TTC549 (cell line): ENCODE measurements around the gene GFER.

ENCODE experiments used
- FAIRE-seq: peaks from 2 replicates; lab custom pipeline; 2012; peaks lifted over from hg19 to GRCh38; lab: Jason Lieb, UNC

GFER gene

GRCh38 chr16:1974157-1975070 is 9.6 kb upstream of the GFER start:
- FAIRE-seq = no peak

- FAIRE-seq = no peak
Measured at GRCh38 chr16:1975432-1976215, 8.4 kb upstream of the GFER start.

GRCh38 chr16:1976216-1976520 is 7.8 kb upstream of the GFER start:
- FAIRE-seq = no peak

DNA sequence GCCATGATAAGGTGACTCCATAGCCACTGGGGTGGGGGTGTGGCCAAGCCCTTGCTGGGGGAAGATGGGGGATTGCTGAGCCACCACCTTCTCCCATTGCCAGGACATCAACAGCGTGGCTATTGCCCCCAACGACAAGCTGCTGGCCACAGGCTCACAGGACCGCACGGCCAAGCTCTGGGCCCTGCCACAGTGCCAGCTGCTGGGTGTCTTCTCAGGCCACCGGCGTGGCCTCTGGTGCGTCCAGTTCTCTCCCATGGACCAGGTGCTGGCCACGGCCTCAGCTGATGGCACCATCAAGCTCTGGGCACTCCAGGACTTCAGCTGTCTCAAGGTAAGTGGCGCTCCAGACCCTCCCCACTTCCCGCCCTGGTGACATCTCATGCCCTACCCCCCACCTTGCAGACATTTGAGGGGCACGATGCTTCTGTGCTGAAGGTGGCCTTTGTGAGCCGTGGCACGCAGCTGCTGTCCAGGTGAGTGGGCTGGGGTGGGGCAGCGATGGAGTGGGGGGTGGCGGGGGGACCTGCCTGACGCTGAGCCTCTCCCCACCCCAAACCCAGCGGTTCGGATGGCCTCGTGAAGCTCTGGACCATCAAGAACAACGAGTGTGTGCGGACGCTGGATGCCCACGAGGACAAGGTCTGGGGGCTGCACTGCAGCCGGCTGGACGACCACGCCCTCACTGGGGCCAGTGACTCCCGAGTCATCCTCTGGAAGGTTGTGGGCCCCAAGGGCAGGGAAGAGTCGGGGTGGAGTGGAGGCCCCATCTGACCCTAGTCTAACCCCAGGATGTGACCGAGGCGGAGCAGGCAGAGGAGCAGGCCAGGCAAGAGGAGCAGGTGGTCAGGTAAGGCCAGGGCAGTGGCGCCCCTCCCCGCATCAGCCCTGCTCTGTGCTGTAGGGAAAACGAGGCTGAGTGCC is 6.8 kb upstream of the GFER start:
- no peak for FAIRE-seq

DNA sequence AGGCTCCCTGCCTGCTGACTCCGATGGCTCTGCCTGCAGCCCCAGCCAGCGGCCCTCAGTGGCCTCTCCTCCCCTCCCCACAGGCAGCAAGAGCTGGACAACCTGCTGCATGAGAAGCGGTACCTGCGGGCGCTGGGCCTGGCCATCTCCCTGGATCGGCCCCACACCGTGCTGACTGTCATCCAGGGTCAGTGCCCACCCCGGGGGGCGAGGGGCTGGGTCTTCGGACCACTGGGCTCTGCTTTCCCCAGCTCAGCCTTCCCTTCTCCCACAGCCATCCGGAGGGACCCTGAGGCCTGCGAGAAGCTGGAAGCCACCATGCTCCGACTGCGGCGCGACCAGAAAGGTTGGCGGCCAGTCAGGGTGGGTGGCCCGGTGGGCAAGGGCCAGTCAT is 6.1 kb upstream of the GFER start:
- FAIRE-seq = no peak

- FAIRE-seq = no peak
Measured at GRCh38 chr16:1978476-1979120, 5.4 kb upstream of the GFER start.

DNA sequence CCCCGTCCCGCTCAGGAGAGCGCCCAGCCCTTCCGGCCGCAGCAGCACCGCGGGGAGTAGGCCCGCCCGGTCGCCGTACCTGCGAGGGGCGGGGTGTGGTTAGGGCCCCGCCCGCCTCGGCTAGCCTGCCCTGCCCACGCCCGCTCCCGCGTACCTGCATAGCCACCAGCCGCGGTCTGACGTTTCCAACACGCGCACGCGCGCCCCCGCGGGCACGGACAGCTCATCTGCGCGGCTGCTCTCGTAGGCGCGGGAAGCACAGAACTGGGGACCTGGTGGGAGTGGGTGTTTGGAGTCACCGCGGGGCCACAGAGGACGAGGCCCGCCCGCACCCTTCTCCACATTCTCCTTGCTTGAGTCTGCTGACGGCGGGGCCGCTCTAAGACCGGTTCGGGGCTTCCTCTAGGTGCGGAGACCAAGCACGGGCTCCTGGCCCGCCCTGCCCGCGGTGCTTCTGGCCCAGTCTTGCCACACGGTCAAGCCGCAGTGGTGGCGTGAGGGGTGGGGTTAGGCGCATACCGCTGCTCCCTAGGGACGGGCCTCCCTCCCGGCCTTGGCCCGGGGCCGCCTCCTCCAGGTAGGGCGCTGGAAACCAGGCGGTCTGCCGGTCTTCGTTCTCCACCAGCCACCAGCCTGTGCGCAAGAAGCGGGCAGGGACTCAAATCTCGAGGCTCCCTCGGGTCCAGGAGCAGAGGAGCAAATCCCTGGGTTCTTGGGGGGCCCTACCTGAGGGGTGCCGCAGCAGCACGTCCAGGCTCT is 4.5 kb upstream of the GFER start:
- FAIRE-seq = no peak

GRCh38 chr16:1980030-1980769 is 3.8 kb upstream of the GFER start:
- no peak for FAIRE-seq

DNA sequence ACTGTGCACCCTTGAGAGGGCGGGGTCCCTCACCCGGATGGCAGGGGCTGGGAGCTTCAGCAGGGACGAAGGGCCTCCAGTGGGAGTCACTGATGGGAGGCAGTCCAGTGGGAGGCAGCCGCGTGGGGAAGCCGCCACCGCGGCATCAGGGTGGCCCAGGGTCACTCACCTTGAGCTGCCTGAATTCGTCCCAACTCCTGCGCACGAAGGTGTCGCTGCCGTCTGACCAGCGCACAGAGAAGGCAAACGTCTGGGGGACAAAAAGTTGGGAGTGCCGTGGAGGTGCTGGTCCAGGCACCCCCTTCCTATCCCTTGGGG is 3.3 kb upstream of the GFER start:
- FAIRE-seq = no peak

GRCh38 chr16:1981398-1981836 is 2.6 kb upstream of the GFER start, which contains the start of gene NOXO1:
Gene NOXO1 (minus strand): TSS chr16:1981469. CDS start chr16:1981179, 290 bp downstream.
- no peak for FAIRE-seq

DNA sequence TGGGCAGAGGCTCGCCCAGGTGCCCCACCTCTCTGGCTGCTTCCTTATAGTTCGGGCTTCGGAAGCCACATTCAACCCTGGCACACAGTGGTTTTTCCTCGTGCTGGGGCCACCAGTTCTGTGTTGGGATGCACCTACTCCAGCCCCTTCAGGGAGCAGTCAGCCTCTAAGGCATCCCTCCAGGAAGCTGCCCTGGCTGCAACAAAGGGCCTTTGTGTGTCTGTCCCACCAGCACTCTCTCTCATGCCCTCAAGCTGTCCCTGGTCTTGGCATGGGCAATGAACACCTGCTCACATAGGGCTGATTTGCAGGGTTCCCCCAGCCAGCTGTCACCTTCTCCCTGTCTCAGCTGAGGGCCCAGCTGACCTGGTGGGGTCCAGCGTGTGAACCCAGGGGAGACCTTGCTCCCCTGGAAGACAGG is 2.0 kb upstream of the GFER start:
- no peak for FAIRE-seq

DNA sequence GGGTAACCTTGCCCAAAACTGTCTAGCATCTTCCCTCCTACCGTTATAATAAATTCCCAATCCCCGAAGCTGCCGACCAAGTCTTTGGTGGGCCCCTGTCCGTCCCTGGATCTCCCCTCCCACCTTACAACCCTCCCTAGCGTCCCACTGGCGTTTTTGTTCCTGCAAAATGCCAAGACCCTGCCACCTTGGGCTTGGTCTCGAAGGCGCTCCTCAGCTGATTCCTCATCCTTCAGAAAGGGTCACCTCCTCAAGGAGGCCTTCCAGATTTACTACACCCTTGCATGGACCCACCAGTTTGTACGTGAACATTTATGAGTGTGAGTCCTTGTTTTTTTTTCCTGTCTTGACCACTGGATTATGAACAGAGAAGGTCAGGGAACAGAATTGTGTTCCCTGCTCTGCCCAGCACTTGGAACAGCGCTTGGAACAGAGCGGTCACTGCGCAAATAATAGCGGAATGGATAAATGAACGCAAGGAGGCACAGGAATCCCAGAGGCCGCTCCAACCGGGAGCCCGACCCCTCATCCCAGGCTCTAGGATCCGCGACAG is 926 bp upstream of the GFER start:
- FAIRE-seq = no peak

GRCh38 chr16:1984347-1985225 is 593 bp downstream of the GFER start:
- FAIRE-seq = no peak

DNA sequence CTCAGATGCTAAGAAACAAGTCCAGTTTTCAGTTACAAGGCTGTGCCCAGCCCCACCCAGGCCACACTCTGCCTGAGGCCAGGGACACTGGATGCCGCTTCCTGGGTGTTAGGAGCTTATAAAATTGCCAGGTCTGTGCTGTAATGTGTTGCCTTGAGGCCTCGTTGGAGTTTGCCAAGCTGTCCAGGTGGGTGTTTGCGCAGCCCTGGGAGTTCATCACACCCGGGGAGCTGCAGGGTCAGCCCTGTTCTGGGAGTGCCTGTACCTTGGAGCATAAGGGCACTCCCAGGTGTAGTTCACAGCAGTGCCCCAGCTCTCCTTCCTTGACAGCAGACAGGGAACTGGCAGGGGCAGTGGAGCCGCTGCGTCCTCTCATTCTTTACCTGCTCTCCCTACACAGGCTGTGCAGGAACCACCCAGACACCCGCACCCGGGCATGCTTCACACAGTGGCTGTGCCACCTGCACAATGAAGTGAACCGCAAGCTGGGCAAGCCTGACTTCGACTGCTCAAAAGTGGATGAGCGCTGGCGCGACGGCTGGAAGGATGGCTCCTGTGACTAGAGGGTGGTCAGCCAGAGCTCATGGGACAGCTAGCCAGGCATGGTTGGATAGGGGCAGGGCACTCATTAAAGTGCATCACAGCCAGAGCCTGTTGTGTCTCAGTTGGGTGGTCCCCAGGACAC is 1.6 kb downstream of the GFER start:
- no peak for FAIRE-seq

- no peak for FAIRE-seq
Measured at GRCh38 chr16:1987198-1987597, 3.2 kb downstream of the GFER start.

- no peak for FAIRE-seq
Measured at GRCh38 chr16:1989209-1990100, 5.5 kb downstream of the GFER start, which contains the start of gene SYNGR3. Gene SYNGR3 (plus strand): TSS chr16:1989970. CDS start chr16:1990103, 133 bp downstream.

DNA sequence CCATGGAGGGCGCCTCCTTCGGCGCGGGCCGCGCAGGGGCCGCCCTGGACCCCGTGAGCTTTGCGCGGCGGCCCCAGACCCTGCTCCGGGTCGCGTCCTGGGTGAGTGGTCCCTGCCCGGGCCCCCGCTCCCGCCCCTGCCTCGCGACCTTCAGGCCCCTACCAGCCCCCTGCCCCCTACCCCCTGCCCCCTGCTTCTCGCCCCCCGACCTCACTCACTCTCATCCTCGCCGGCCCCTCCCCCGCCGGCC is 6.0 kb downstream of the GFER start:
- no peak for FAIRE-seq
